Measurements from ENCODE around the gene TIMM13. TPM values are rescaled to one million over a fixed set of nuclear protein-coding genes. Genes with fewer than 3 reads are reported as not detected.
"Not testable (repeated sequence)": the region's sequence is repeated elsewhere in the genome, so short reads cannot be mapped to it uniquely, and the experiment has no call there.

Gene TIMM13
- total RNA-seq, 1 experiment from 2014 or later = 81.8 TPM

- intact Hi-C loops (cut with micrococcal nuclease; ENCODE audit: unreplicated experiment) = no loop called here
- Mint-ChIP-seq H3K4me3 (ENCODE audit: low read depth, unreplicated experiment) (no peak overlapping the region), H3K9me3 (ENCODE audit: low read depth, unreplicated experiment) (peaks cover 5% of the 10 kb centered on the region), H3K27me3 (ENCODE audit: unreplicated experiment) (no peaks in the 10 kb centered on the region), H3K27ac (ENCODE audit: unreplicated experiment) (no peak overlapping the region), H3K36me3 (ENCODE audit: insufficient read depth, unreplicated experiment) (no peaks in the 10 kb centered on the region), H3K4me1 (ENCODE audit: low read depth, unreplicated experiment) (peaks cover 7% of the 10 kb centered on the region)
- CTCF ChIA-PET = no interaction called here
- no peak for TF ChIP-seq CTCF (IDR thresholded peaks at IDR 0.05; ENCODE audit: unreplicated experiment)
- DNase-seq = no peak
- no TSS peak for BruUV-seq (replicated peaks)
These were observed 27.8 kb downstream of the TIMM13 start for GRCh38 chr19:2399582-2399981.

DNA sequence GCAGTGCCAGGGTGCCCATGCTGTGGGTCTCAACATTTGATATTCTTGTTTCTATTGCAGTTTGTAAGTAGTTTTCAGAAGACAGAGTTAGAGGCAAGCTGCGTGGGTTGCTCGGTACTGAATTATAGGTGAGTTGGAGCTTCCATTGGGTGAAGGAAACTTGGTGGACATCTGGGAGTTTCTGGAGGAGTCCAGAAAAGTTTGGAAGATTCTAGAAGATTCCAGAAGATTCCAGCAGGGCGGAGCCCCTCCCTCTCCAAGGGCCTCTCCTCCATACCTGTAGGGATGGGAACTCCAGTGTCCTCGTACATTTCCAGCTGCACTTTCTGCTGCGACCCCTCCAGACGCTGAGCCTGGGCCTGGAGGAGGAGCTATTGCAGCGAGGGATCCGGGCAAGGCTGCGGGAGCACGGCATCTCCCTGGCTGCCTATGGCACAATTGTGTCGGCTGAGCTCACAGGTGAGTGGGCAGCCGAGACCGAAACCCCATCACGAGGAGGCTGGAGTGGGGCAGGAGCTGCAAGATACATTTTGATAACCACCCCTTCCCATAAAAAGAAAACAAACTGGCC lies 28.6 kb downstream of the TIMM13 start:
- intact Hi-C loops (cut with micrococcal nuclease; ENCODE audit: unreplicated experiment) = no loop called here
- CTCF ChIA-PET = no interaction called here
- Mint-ChIP-seq H3K36me3 (ENCODE audit: insufficient read depth, unreplicated experiment) (no peaks in the 10 kb centered on the region), H3K9me3 (ENCODE audit: low read depth, unreplicated experiment) (peaks cover 3% of the 10 kb centered on the region), H3K27ac (ENCODE audit: unreplicated experiment) (no peak overlapping the region), H3K4me3 (ENCODE audit: low read depth, unreplicated experiment) (no peak overlapping the region), H3K27me3 (ENCODE audit: unreplicated experiment) (no peaks in the 10 kb centered on the region), H3K4me1 (ENCODE audit: low read depth, unreplicated experiment) (peaks cover 7% of the 10 kb centered on the region)
- TF ChIP-seq CTCF (IDR thresholded peaks at IDR 0.05; ENCODE audit: unreplicated experiment) = no peak
- BruUV-seq (replicated peaks) = no TSS peak
- no peak for DNase-seq

DNA sequence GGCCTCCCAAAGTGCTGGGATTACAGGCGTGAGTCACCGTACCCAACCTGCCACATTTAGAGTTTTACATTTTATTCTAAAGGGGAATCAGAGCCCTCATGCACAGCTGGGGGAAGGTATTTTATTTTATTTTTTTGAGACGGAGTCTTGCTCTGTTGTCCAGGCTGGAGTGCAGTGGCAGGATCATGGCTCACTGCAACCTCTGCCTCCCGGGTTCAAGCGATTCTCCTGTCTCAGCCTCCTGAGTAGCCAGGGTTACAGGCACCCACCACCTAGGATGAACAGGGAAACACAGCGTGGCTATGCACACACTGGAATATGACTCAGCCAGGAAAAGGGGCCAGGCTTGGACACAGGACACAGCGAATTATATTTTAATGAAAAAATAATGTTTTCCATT lies 30.2 kb downstream of the TIMM13 start:
- intact Hi-C loops (cut with micrococcal nuclease; ENCODE audit: unreplicated experiment); H3K27ac Mint-ChIP-seq (ENCODE audit: unreplicated experiment); H3K4me1 Mint-ChIP-seq (ENCODE audit: low read depth, unreplicated experiment); BruUV-seq (replicated peaks); DNase-seq; H3K4me3 Mint-ChIP-seq (ENCODE audit: low read depth, unreplicated experiment); H3K36me3 Mint-ChIP-seq (ENCODE audit: insufficient read depth, unreplicated experiment); H3K9me3 Mint-ChIP-seq (ENCODE audit: low read depth, unreplicated experiment); H3K27me3 Mint-ChIP-seq (ENCODE audit: unreplicated experiment): not testable (repeated sequence)
- CTCF ChIA-PET = interaction anchor here (0.6 kb wide), 1 partner anchor 540 kb away, joined by 6 read pairs; no protein-coding TSS in a partner anchor

GRCh38 chr19:2395293-2395829 lies 32.0 kb downstream of the TIMM13 start:
- H3K27me3 Mint-ChIP-seq (ENCODE audit: unreplicated experiment) = peaks cover 11% of the 10 kb centered on the region
- H3K4me3 Mint-ChIP-seq (ENCODE audit: low read depth, unreplicated experiment); BruUV-seq (replicated peaks); H3K4me1 Mint-ChIP-seq (ENCODE audit: low read depth, unreplicated experiment); H3K36me3 Mint-ChIP-seq (ENCODE audit: insufficient read depth, unreplicated experiment); DNase-seq; CTCF ChIA-PET; H3K27ac Mint-ChIP-seq (ENCODE audit: unreplicated experiment); H3K9me3 Mint-ChIP-seq (ENCODE audit: low read depth, unreplicated experiment); intact Hi-C loops (cut with micrococcal nuclease; ENCODE audit: unreplicated experiment): not testable (repeated sequence)

GRCh38 chr19:2394442-2395292 lies 32.7 kb downstream of the TIMM13 start:
- H3K9me3 Mint-ChIP-seq (ENCODE audit: low read depth, unreplicated experiment) = no peaks in the 10 kb centered on the region
- no peaks in the 10 kb centered on the region for H3K36me3 Mint-ChIP-seq (ENCODE audit: insufficient read depth, unreplicated experiment)
- H3K4me1 Mint-ChIP-seq (ENCODE audit: low read depth, unreplicated experiment) = peaks cover 8% of the 10 kb centered on the region
- TF ChIP-seq CTCF (IDR thresholded peaks at IDR 0.05; ENCODE audit: unreplicated experiment) = no peak
- H3K27me3 Mint-ChIP-seq (ENCODE audit: unreplicated experiment) = peaks cover 11% of the 10 kb centered on the region
- intact Hi-C loops (cut with micrococcal nuclease; ENCODE audit: unreplicated experiment) = loop anchor here (5.0 kb wide), 1 partner anchor 237 kb away; no protein-coding TSS in a partner anchor
- no peak overlapping the region for H3K27ac Mint-ChIP-seq (ENCODE audit: unreplicated experiment)
- no peak overlapping the region for H3K4me3 Mint-ChIP-seq (ENCODE audit: low read depth, unreplicated experiment)
- BruUV-seq (replicated peaks) = no TSS peak
- DNase-seq = no peak
- CTCF ChIA-PET = no interaction called here
